ENCODE measurements around the gene SUFU.

Gene SUFU

GRCh38 chr10:102621443-102622325, 117.9 kb downstream of the SUFU start:
- no peak for DNase-seq

DNA sequence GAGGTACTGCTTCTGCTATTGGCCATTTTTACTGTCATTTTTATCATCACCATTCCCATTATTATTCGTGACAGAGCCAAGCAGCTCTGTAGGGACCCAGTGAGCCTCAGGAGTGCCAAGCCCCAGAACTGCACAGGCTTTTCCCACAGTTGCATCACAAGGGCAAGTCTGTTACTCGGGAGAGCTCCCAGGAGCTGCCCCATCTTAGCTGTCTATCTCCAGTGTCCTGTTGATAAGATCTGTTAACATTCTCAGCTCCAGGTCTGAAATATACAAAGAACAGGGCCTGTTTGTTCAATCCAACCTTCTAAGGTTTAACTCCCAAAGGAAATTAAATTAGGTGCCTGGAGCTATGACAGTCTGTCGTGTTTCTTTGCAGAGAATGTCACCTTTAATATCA, 120.3 kb downstream of the SUFU start:
- DNase-seq = no peak

DNA sequence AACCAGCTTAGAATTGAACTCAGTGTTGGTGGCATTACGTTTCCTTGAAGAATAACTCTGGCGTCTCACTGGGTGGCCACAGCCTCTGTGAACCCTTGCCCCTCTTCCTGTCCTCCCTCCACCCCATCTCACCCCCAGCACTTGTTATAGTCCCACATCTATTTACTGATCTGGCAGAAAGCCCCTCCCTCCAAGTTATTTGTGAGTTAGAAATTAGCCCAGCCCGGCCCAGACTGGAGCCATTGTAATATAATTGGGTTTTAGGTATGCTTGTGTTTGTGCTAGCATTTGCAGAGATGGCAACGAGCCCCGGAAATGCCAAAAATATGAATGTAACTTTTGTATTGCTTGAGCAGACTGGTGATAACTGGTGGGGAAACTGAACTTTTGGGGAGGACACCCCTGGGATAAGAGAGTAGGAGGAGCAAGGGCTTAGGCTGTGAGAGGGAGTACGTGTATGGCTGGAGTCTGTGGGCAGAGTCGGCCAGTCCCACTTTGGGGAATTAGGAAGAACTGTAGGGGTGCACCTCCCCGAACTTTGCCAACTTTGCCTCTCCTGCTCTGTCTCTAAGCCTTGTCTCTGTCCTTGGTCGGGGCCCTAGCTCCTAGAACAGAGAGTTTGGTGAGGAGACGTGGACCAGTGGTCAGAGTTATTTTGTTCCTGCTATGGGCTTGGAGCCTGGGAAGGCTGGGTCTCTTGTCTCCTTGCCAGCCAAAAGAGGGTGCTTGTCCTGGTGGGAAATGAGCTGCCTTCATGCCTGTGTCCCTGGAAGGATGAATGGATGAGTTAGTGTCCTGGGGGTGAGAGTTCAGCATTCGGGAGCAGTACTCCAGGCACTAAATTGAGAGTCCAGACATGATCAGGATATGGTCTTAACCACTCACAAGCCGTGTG, 121.2 kb downstream of the SUFU start:
- no peak for DNase-seq

DNA sequence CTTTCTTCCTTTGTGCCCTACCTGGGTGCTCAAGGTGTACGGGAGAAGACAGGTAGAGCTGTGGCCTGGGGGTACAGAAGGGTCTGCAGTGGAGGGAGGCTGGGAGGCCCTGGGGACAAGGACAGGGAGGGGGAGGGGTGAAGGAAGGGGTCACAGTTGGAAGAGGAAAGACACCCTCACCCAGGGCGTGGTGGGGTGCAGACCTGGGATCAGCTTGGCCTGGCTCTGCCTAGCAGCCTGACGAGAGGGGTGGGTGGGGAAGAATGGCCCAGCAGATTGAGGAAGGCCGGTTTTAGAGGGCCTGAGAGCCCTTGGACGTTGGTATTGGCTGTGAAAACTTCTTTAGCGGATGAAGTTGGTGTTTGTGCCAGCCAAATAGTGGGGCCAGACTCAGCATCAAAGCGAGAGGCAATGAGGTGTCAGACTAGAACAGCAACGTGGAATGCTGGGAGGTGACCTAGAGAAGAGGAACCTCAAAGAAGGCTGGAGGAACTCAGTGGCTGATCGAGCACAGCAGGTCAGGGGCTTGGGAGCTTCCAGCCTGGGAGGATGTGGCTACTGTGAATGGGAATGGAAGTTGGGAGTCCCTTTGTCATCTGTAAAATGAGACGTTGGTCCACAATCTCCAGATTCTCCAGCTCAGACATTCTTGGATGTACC, 122.4 kb downstream of the SUFU start:
- no peak for DNase-seq

DNA sequence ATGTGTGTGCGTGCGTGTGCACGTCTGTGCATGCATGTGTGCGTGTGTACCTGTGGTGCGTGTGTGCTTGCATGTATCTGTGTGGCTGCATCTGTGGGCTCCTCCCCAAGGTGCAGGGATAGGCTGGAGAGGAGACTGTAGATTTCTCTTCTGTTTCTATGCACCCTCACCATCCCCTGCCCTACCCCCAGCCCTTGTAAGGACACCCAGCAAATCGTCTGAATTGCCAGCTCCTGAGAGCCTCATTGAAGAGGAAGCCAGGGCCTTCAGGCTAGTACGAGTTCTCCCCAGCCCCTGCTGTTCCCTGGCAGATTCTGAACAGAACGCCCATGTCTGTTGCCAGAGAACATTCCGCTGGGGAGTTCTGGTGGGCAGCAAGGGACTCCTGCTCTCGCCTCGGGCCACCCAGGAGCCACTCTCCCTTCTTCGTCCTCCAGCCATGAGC, 123.5 kb downstream of the SUFU start:
- DNase-seq = no peak

GRCh38 chr10:102627736-102628293, 124.0 kb downstream of the SUFU start:
- no peak for DNase-seq

DNA sequence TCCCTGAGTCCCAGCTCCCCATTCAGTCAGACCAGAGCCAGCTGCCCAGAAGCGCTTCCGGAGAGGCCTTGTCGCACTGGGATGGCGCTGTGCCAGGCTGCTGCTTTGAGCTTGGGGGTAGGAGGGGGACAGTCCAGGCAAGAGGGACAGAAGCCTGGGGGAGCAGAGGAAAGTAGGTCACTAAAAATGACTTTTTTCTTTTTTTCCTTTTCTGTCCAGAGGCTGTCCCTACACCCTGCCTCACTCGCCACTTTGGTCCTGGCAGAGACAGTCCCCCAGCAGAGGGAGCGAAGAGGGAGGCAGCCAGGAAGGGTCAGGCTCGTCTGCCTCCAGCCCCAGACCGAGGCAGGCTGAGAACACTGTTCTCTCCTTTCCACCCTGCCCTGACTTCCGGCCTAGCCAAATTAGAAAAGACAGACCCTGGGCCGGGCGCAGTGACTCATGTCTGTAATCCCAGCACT, 124.7 kb downstream of the SUFU start:
- no peak for DNase-seq

GRCh38 chr10:102629661-102630614, 126.2 kb downstream of the SUFU start:
- DNase-seq = no peak

DNA sequence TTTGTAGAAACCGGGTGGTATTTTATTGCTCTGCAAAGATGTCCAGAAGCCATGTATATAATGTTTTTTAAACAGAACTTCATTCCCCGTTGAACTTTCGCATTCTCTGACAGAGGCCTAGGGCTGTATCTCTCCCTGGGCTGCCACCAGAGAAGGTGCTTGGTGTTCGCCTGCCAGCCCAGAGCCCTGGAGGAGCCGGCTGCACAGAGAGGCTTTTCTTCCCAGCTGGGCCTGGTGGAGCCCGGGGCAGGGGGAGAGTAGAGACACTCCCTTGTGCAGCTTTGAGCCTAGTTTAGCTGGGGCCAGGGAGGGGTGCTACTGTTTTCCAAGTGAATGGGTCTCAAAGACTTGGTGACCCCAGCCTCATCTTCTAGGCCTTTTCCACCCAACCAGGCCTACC, 126.9 kb downstream of the SUFU start:
- no peak for DNase-seq

- DNase-seq = no peak
Measured at GRCh38 chr10:102631525-102632393, 128.0 kb downstream of the SUFU start.

DNA sequence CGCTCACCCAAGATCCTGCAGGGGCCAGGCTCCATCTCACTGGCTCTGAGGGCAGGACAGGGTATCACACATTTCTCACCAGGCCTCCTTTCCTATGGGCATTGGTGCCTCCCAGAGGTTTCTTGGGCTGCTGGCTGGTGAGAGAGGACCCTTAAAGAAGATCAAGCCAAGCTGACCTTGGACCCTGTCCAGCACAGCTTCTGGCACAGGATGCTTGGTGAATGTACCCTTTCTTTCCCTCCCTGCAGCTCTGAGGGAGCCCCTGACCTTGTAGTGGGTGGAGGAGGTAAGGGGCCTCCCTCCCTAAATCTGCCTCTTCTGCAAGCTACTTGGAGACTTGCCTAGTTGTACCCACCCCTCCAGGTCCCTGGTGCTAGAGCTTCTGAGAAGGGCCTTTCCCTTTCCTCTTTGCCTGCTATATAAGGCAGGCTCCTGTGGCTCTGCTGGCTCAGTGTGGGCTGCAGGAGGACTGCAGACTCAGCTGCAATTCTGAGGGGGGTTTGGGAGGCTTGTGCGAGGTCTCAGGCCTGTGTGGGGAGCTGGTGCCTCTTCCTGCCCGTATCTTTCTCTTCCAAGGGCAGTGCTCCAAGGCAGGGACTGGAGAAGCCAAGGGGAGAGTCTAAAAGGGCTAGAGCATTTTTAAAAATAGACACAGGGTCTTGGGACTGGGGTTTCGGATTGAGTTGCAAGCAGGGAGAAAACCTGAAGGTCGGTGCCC, 128.8 kb downstream of the SUFU start:
- DNase-seq = no peak

DNA sequence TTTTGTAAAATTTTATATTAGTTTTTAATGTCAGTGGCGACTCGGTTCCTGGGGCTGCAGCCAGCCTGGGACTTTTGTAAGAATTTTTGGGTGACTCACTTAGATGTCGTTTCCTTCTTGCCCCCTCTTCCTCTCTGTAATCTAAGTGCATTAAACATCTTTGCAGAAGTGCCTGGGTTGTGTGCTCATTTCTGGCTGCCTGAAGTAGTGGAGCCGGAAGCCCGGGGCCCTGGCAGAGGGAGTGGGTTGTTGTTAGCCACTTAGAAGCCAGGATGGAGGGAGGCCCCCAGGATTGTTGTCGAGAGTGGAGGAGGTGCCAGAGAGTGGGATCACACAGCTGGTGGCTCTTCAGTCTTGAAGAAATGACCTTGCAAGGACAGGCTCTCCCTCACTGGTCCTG, 129.5 kb downstream of the SUFU start:
- DNase-seq = peak; percentile 23

- no peak for DNase-seq
Measured at GRCh38 chr10:102633848-102634247, 130.1 kb downstream of the SUFU start.

DNA sequence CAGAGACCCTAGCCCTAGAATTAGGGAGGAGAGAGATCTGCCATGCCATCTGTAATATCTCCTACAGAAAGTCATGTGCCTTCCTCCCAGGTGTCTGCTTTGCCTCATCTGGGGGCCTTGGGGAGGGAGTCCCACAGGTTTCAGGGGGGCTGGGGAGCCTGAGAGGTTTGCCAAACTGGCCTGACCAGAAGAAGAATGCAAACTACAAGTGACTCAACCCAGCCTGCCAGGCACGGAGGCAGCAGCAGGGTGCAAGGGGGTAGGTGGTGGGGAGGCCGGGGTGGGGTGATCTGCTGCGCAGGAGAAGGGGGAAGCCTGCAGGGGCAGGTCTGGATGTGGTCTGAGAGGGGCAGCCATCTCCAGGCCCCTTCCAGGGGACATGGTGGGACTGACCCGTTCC, 130.9 kb downstream of the SUFU start:
- no peak for DNase-seq

- DNase-seq = peak; percentile 58
Measured at GRCh38 chr10:102635377-102635776, 131.6 kb downstream of the SUFU start.

DNA sequence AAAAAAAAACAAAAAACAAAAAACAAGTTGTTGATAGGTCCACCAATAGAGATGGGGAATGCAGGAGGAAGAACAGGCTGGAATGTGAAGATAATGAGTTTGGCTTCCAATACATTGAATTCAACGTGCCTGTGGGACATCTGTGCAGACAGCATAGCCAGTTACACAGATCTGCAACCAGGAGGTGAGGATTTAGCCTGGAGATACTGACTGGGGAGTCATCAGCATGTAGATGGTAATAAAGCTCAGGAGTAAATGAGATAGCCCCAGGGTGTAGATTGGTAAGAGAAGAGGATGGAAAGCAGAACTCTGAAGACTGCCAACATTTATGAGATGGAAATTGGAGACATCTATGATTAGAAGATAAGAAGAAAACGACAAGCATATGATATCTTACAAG, 135.8 kb downstream of the SUFU start:
- no peak for DNase-seq

- no peak for DNase-seq
Measured at GRCh38 chr10:102641402-102641801, 137.6 kb downstream of the SUFU start.

GRCh38 chr10:102641880-102642735, 138.3 kb downstream of the SUFU start:
- DNase-seq = peak; percentile 98
